HepG2 (cell line): ENCODE data around the gene RERG. TPM values are rescaled to one million over a fixed set of nuclear protein-coding genes. Genes with fewer than 3 reads are reported as not detected.

Source experiments
- ATAC-seq: fragments of 200-7000 bp; cut with Tn5 transposase; 3 replicates; pipeline ENCODE4 v1.9.1; 2020; ENCODE audit warnings: mild to moderate bottlenecking, moderate library complexity
- BruUV-seq: library from RNA; stranded (reverse); fragments of 400-500 nt; replicated peaks from 2 replicates; lab custom pipeline; 2021; lab: Mats Ljungman, UMichigan
- CTCF ChIA-PET: fragments of 300-600 bp; formaldehyde crosslinking; extraction: SDS; loops from one replicate; lab custom pipeline; 2021; ENCODE audit warnings: low total read pairs, inconsistent platforms, low intra/inter-chr PET ratio; lab: Yijun Ruan, JAX
- POLR2A ChIA-PET: fragments of 350-600 bp; sonication (Branson Sonifier 250); formaldehyde crosslinking; loops from one replicate; lab custom pipeline; 2020; ENCODE audit warnings: antibody characterized with exemption, inconsistent platforms; lab: Yijun Ruan, JAX
- DNase-seq: peaks from one replicate; pipeline ENCODE4 v3.0.0-alpha.2; 2015; ENCODE audit warnings: low spot score
- FAIRE-seq: peaks from 3 replicates; lab custom pipeline; 2011; peaks lifted over from hg19 to GRCh38; lab: Jason Lieb, UNC
- H2AFZ ChIP-seq: one replicate; pipeline ENCODE4 v1.6.1; 2011; ENCODE audit warnings: low read length, inconsistent platforms
- H3K27ac ChIP-seq: fragments of 300-600 bp; 3 replicates; pipeline ENCODE4 v1.8.0; 2011; ENCODE audit warnings: mixed run types, mild to moderate bottlenecking, mixed read lengths, low read length, inconsistent platforms; ENCODE audit not compliant: insufficient read depth; ENCODE audit errors: extremely low read length
- H3K27me3 ChIP-seq, 2 experiments: fragments of 200-600 bp in 1 of 2; 2 replicates in 1 of 2; 3 replicates in 1 of 2; pipeline versions ENCODE4 v1.6.0 to v1.8.0; 2011; ENCODE audit warnings: low read length in 2 of 2, mild to moderate bottlenecking in 2 of 2, moderate library complexity in 2 of 2, inconsistent platforms in 1 of 2; ENCODE audit not compliant: insufficient read depth in 2 of 2, control insufficient read depth in 1 of 2
- H3K36me3 ChIP-seq, 2 experiments: fragments of 200-600 bp in 1 of 2; replicated peaks in 1 of 2; 2 replicates in 1 of 2; 3 replicates in 1 of 2; pipeline versions ENCODE4 v1.5.1 to v1.8.0; 2011; ENCODE audit warnings: low read length in 2 of 2, inconsistent platforms in 1 of 2; ENCODE audit not compliant: insufficient read depth in 2 of 2, control insufficient read depth in 1 of 2
- H3K4me1 ChIP-seq: 2 replicates; pipeline ENCODE4 v1.5.1; 2012; ENCODE audit warnings: low read length, inconsistent platforms; ENCODE audit not compliant: insufficient read depth
- H3K4me2 ChIP-seq: 2 replicates; pipeline ENCODE4 v1.6.0; 2011; ENCODE audit warnings: low read depth, low read length, inconsistent platforms
- H3K4me3 ChIP-seq, 3 experiments: fragments of 200-600 bp in 1 of 3; sonication (generic), shearing (Covaris generic) in 1 of 3; replicated peaks in 1 of 3; 2 replicates each; pipeline ENCODE4 v1.5.1; 2011 to 2016; ENCODE audit warnings: low read length in 3 of 3, inconsistent platforms in 2 of 3, low read depth in 2 of 3, mild to moderate bottlenecking in 2 of 3, control low read depth in 1 of 3, mixed read lengths in 1 of 3; ENCODE audit not compliant: insufficient read depth in 1 of 3
- H3K79me2 ChIP-seq: one replicate; pipeline ENCODE4 v1.6.1; 2011; ENCODE audit warnings: low read length, inconsistent platforms; ENCODE audit not compliant: insufficient read depth
- H3K9ac ChIP-seq: 2 replicates; pipeline ENCODE4 v1.6.0; 2011; ENCODE audit warnings: mild to moderate bottlenecking, low read depth, low read length, inconsistent platforms; ENCODE audit not compliant: insufficient read depth
- H3K9me3 ChIP-seq: 2 replicates; pipeline ENCODE4 v1.5.1; 2012; ENCODE audit warnings: mild to moderate bottlenecking, low read length
- H4K20me1 ChIP-seq: 2 replicates; pipeline ENCODE4 v1.6.0; 2011; ENCODE audit warnings: inconsistent platforms, mild to moderate bottlenecking, low read length, moderate library complexity; ENCODE audit not compliant: insufficient read depth
- AGO2 ChIP-seq: fragments of 200-400 bp; formaldehyde crosslinking; optimal IDR thresholded peaks from 2 replicates; pipeline ENCODE3; 2017; ENCODE audit warnings: mild to moderate bottlenecking, low read depth, low read length, moderate library complexity
- BRD4 ChIP-seq: sonication (generic); formaldehyde crosslinking; IDR thresholded peaks from 2 replicates; pipeline ENCODE4 v1.4.0; 2020; ENCODE audit warnings: missing genetic modification reagents
- FOXA3 ChIP-seq: IDR thresholded peaks from 2 replicates; pipeline ENCODE4 v1.6.1; 2016; ENCODE audit warnings: missing genetic modification reagents, missing compliant biosample characterization
- HMGXB3 ChIP-seq: sonication (generic); formaldehyde crosslinking; IDR thresholded peaks from 2 replicates; pipeline ENCODE4 v1.4.0; 2020; ENCODE audit warnings: missing genetic modification reagents, borderline replicate concordance
- MAZ ChIP-seq, 2 experiments: sonication (generic) in 1 of 2; formaldehyde crosslinking in 1 of 2; IDR thresholded peaks; 2 replicates each; pipeline versions ENCODE4 v1.5.0 to v1.6.1; 2012 to 2020; ENCODE audit warnings: low read depth in 2 of 2, mild to moderate bottlenecking in 2 of 2, borderline replicate concordance in 1 of 2, improper control_type of control experiment in 1 of 2, low read length in 1 of 2, missing genetic modification reagents in 1 of 2, moderate library complexity in 1 of 2
- MED1 ChIP-seq: sonication (generic); formaldehyde crosslinking; IDR thresholded peaks from 2 replicates; pipeline ENCODE4 v1.4.0; 2020; ENCODE audit warnings: missing genetic modification reagents
- SMAD3 ChIP-seq: sonication (generic); formaldehyde crosslinking; IDR thresholded peaks from 2 replicates; pipeline ENCODE4 v1.4.0; 2020; ENCODE audit warnings: missing genetic modification reagents
- STAT5B ChIP-seq: sonication (generic); formaldehyde crosslinking; IDR thresholded peaks from 2 replicates; pipeline ENCODE4 v1.4.0; 2020; ENCODE audit warnings: missing genetic modification reagents
- ZNF558 ChIP-seq: sonication (generic); formaldehyde crosslinking; IDR thresholded peaks from 2 replicates; pipeline ENCODE4 v1.9.0; 2022; ENCODE audit warnings: mild to moderate bottlenecking, missing genetic modification reagents, borderline replicate concordance
- ZNF879 ChIP-seq: sonication (generic); formaldehyde crosslinking; IDR thresholded peaks from 2 replicates; pipeline ENCODE4 v1.8.1; 2023; ENCODE audit warnings: missing genetic modification reagents
- in situ Hi-C: cut with HindIII; loops from 2 replicates; pipeline ENCODE4 v1.10.0; 2017; ENCODE audit warnings: low pct_unique_long_range_greater_than_20kb; ENCODE audit not compliant: extremely low pct_ligation_motif_present
- intact Hi-C: fragments of 100-400 bp; cut with micrococcal nuclease; formaldehyde crosslinking; loops from one replicate; pipeline ENCODE4 v1.10.0; 2022; ENCODE audit not compliant: unreplicated experiment
- polyA plus RNA-seq, 8 experiments: library from polyadenylated mRNA; depleted of rRNA in 3 of 8; stranded (reverse) in 7 of 8; unstranded in 1 of 8; fragments of >200 nt; fragmentation: Illumina TruSeq in 4 of 8; extraction: Trizol in 4 of 8; gene quantifications; 2 replicates each; pipeline versions ENCODE4 v1.2.1 to v1.2.3, GENCODE V29; 2011 to 2016; ENCODE audit warnings: low read depth in 4 of 8, missing spikeins in 1 of 8, mixed read lengths in 1 of 8; ENCODE audit not compliant: insufficient read depth in 1 of 8
- total RNA-seq, 5 experiments: library from RNA; depleted of rRNA; stranded (reverse); fragments of >200 nt; fragmentation: Illumina TruSeq; extraction: Trizol; gene quantifications; 2 replicates each; pipeline ENCODE4 v1.2.3, GENCODE V29; 2016; ENCODE audit warnings: low read depth in 1 of 5
- TF ChIP-seq, protein P1 (sequence below): sonication (generic); formaldehyde crosslinking; IDR thresholded peaks from 2 replicates; pipeline ENCODE4 v1.4.0; 2020; ENCODE audit warnings: missing genetic modification reagents
- TF ChIP-seq, protein P2 (sequence below): sonication (generic); formaldehyde crosslinking; IDR thresholded peaks from 2 replicates; pipeline ENCODE4 v1.8.0; 2022; ENCODE audit warnings: mild to moderate bottlenecking, missing genetic modification reagents
- TF ChIP-seq, protein P3 (sequence below): fragments of 450-650 bp; IDR thresholded peaks from 2 replicates; pipeline ENCODE4 v1.6.1; 2016

Gene RERG
- total and polyA plus RNA-seq, 2 of the 13 experiments (the other 11 are each of a cell fraction or from before 2014, with no cell fraction given) = not detected

GRCh38 chr12:15268309-15268708 is 47.1 kb upstream of the RERG start (continued):
- TF ChIP-seq STAT5B (CRISPR knock-in tag) = no peak
- no peak for TF ChIP-seq FOXA3 (CRISPR knock-in tag)
- no peak for TF ChIP-seq AGO2
- TF ChIP-seq, all 625 proteins: peak for 0

DNA sequence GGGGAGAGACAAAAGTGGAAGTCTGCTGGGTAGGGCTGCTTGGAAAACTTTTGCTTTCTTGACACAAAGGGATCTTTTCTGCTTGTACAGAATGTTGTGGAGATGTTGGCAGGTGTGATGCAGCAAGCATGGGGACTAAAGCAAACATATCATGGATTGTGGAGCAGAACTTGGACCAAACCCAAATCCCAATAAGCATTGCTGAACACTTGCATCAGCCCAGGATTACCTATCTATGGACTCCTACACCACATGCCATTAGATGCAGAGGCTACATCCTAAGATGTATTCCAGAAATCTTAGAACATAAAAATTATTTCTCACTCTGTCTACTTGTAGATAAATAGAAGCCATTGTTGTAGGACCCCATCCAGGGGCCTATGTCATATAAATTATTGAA is 44.7 kb upstream of the RERG start:
- Histone ChIP-seq H3K27me3 (no peaks in the 10 kb centered on the region), H3K9ac (no peak overlapping the region), H3K4me3 (no peak overlapping the region), H3K36me3 (no peaks in the 10 kb centered on the region), H3K4me2 (no peak overlapping the region), H3K4me1 (no peaks in the 10 kb centered on the region), H3K79me2 (no peaks in the 10 kb centered on the region), H2AFZ (no peak overlapping the region), H4K20me1 (no peaks in the 10 kb centered on the region), H3K9me3 (no peaks in the 10 kb centered on the region), H3K27ac (no peak overlapping the region)
- no TSS peak for BruUV-seq
- no peak for DNase-seq
- no peak for FAIRE-seq
- no peak for ATAC-seq
- in situ Hi-C loops (no loop called here), intact Hi-C loops (no loop called here)
- CTCF ChIA-PET = no interaction called here
- POLR2A ChIA-PET = no interaction called here
- TF ChIP-seq SMAD3 (CRISPR knock-in tag) (no peak), HMGXB3 (CRISPR knock-in tag) (no peak), BRD4 (no peak), MED1 (CRISPR knock-in tag) (no peak), MAZ (IDR thresholded peaks at IDR 0.05; ENCODE audit: borderline replicate concordance, low read depth, low read length) (no peak), MAZ (CRISPR knock-in tag; IDR thresholded peaks at IDR 0.05; ENCODE audit: low read depth) (no peak), ZNF558 (CRISPR knock-in tag) (no peak), ZNF879 (CRISPR knock-in tag) (no peak)
- TF ChIP-seq, protein P1, sequence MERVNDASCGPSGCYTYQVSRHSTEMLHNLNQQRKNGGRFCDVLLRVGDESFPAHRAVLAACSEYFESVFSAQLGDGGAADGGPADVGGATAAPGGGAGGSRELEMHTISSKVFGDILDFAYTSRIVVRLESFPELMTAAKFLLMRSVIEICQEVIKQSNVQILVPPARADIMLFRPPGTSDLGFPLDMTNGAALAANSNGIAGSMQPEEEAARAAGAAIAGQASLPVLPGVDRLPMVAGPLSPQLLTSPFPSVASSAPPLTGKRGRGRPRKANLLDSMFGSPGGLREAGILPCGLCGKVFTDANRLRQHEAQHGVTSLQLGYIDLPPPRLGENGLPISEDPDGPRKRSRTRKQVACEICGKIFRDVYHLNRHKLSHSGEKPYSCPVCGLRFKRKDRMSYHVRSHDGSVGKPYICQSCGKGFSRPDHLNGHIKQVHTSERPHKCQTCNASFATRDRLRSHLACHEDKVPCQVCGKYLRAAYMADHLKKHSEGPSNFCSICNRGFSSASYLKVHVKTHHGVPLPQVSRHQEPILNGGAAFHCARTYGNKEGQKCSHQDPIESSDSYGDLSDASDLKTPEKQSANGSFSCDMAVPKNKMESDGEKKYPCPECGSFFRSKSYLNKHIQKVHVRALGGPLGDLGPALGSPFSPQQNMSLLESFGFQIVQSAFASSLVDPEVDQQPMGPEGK (CRISPR knock-in tag) = no peak
- TF ChIP-seq, protein P2, sequence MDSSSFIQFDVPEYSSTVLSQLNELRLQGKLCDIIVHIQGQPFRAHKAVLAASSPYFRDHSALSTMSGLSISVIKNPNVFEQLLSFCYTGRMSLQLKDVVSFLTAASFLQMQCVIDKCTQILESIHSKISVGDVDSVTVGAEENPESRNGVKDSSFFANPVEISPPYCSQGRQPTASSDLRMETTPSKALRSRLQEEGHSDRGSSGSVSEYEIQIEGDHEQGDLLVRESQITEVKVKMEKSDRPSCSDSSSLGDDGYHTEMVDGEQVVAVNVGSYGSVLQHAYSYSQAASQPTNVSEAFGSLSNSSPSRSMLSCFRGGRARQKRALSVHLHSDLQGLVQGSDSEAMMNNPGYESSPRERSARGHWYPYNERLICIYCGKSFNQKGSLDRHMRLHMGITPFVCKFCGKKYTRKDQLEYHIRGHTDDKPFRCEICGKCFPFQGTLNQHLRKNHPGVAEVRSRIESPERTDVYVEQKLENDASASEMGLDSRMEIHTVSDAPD (CRISPR knock-in tag) = no peak
- TF ChIP-seq, protein P3, sequence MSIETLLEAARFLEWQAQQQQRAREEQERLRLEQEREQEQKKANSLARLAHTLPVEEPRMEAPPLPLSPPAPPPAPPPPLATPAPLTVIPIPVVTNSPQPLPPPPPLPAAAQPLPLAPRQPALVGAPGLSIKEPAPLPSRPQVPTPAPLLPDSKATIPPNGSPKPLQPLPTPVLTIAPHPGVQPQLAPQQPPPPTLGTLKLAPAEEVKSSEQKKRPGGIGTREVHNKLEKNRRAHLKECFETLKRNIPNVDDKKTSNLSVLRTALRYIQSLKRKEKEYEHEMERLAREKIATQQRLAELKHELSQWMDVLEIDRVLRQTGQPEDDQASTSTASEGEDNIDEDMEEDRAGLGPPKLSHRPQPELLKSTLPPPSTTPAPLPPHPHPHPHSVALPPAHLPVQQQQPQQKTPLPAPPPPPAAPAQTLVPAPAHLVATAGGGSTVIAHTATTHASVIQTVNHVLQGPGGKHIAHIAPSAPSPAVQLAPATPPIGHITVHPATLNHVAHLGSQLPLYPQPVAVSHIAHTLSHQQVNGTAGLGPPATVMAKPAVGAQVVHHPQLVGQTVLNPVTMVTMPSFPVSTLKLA = no peak
